NCI-H2171 (cell line): ENCODE measurements around the gene DUSP1.

Experiments
- DNase-seq: peaks from one replicate; lab custom pipeline; 2025; lab: John Stamatoyannopoulos, UW

Gene DUSP1

GRCh38 chr5:172724242-172725183, 46.5 kb downstream of the DUSP1 start:
- no peak for DNase-seq

- DNase-seq, result no peak
These were observed 47.5 kb downstream of the DUSP1 start for GRCh38 chr5:172723508-172723907.

DNA sequence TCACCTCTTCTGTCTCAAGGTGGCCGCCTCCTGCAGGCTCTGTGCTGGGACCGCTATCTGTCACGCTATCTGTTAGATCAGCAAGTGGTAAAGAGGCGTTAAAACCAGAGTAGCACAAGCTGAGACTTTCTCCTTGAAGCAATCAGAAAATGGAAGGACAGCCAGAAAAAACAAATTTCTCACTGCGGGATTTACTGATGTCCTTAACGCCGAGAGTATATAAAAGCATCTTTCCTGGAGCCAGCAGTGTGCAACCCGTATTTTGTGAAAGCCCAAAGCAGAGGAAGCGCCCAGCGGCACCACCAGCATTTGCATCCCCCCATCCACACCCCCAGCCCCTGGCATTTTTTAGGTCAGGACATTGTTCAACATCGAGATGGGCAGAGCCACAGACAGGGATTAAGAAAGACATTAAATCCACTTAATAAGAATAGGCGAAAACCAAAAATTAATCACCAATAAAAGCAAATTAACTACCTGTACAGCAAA, 48.6 kb downstream of the DUSP1 start:
- DNase-seq, result no peak

DNA sequence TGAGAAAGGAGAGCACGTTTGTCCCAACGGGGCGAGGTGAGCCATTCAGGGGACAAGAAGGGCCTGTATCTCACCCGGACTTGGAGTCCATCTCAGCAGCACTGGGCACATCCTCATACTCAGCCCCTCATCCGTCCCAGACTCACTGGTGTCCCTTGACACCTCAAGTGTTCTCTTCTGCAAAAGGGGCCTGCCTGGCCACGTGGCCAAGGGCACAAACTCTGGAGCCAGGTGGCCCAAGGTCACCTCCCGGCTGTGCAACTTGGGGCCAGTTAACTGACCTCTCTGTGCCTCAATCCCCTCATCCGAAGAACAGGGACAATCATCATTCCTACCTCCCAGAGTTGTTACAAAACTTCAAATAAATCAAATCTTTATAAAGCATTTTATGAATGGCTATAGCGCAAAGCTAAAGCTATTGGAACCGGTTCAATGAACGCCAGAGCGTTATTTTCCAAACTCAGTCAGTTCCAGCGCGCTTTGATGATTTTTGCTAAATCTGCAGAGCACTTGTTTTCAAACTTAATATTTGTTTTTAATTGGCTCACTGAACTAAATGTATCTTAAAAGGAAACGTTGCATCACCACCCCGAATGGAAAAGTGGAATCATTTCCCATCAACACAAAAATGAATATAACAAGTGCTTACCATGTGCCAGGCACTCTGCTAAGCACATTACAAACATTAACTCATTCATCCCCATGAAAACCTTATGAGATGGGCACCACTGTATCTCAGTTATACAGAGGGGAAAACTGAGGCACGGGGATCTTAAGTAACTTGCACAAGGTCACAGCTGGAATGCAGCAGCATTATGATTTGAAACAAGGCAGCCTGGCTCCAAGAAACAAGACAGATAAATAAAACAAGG, 49.3 kb downstream of the DUSP1 start:
- no peak for DNase-seq

DNA sequence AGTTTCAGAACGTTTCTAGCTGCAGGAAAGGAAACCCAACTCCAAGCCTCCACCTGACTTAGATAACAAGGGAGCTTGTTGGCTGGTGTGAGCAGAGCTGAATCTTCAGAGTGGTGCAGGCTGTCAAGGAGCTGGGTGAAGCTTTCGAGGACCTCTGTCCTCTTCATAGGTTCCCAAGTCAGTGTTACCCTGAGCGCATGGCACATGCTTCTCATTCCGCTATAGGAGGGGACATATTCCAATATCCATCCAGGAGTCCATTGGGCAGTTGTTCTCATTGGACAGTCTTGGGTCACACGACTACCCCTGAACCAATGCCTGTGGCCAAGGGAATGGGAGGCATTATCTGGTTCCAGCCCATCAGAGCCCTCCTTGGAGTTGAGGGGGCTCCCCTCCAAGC, 50.3 kb downstream of the DUSP1 start:
- no peak for DNase-seq

GRCh38 chr5:172719211-172719610, 51.8 kb downstream of the DUSP1 start:
- DNase-seq, result no peak

GRCh38 chr5:172718527-172719114, 52.4 kb downstream of the DUSP1 start:
- no peak for DNase-seq
